HG03342 (cell line): Measurements from ENCODE around the gene NEURL1.

ENCODE experiments used
- ATAC-seq: cut with Tn5 transposase; IDR thresholded peaks from one replicate; pipeline ENCODE4 v1.9.1; 2021; ENCODE audit warnings: mild to moderate bottlenecking, moderate library complexity; ENCODE audit not compliant: unreplicated experiment

The NEURL1 gene

DNA sequence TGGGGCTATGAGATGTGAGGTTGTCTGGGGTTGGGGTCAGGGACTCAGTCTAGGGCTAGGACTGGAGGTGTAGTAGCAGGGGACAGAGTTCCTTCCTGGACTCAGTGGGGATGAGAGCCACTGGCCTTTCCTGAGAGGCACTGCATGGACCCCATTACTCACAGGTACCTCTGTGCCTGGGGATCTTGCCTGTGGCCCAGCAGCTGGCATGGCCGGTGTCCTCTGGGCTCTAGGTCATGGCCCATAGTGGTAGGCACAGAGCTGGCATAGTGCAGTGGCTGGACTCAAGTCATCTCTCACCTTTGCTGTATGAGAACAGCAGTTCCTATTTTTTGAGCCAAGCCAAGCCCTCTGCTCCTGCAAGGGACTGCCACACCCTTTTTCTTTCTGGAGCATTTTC is 51.9 kb downstream of the NEURL1 start:
- ATAC-seq: no peak

DNA sequence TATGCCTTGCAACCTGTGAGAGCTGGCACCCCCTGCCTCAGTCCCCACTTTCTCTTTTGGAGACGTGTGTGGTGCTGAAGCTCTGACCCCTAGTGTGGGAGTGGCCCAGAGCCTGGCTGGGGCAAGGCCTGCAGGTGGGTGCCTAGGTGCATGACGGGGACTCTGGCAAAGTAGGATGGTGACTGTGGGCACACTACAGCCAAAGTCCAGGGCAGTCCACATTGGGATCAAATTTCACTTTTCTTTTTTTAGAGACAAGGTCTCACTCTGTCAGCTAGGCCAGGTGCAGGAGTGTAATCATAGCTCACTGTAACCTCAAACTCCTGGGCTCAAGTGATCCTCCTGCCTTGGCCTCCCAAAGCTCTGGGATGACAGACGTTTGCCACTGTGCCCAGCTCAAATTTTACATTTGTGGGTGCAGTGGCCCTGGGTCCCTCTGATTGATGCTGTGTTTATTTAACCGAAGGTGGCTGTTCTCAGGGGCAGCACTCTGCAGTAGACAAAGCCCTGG is 52.3 kb downstream of the NEURL1 start:
- no peak for ATAC-seq

DNA sequence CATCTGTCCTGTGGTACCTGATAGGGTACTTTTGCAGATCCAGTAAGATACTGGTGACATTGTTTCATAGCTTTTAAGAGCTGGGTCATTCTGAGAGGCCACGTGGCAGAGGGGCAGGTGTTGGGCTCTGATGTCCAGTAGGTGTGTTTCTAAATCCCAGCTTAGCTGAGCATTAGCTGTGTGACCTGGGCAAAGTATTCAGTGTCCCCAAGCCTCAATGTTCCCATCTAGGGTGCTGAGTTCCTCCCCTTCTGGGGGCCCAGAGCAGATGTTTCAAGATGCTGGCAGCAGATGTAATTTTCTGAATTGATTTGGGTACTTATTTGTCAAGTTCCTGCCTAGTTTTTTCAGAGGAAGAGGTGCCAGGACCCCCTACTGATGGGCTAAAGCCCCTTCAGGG is 52.9 kb downstream of the NEURL1 start:
- no peak for ATAC-seq

DNA sequence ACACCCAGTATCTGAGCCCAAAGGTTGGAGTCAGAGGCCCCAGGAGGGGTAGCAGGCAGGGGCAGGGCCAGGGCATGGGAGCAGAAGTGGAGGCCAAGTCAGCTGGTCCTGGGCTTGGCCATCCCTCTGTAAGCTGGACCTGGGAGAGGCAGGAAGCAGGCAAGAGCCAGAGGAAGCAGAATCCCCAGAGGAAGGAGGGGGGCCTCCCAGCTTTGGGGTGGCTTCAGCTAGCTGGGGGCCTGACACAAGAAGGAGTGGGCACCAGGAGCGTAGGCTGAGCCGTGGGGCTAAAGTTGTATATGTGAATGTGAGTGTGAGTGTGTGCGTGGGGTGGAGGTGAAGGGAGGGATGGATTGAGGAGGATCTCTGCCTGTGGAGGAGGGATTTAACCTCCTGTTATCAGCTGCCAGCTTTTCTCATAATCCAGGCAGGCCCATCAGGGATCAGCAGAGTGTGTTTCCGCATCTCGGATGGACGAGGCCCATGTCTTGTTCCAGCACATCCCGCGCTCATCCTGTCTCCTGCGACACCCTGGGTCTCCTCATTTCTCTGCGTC is 54.0 kb downstream of the NEURL1 start:
- no peak for ATAC-seq

DNA sequence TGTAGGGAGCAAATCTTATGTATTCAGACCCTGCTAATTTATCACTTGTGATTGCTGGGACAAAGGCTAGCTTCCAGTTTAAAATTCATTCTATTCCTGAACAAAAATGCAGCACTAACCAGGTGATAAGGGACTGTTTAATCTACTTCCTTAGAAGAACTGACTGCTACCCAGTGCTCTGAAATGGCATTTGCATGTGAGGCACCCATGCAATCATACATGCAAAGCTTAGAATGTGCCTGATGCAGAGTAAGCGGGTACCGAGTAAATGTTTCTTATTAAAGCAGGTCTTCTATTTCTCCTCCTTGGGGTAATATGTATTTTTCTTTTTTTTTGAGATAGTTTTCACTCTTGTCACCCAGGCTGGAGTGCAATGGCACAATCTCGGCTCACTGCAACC is 54.5 kb downstream of the NEURL1 start:
- ATAC-seq: no peak

DNA sequence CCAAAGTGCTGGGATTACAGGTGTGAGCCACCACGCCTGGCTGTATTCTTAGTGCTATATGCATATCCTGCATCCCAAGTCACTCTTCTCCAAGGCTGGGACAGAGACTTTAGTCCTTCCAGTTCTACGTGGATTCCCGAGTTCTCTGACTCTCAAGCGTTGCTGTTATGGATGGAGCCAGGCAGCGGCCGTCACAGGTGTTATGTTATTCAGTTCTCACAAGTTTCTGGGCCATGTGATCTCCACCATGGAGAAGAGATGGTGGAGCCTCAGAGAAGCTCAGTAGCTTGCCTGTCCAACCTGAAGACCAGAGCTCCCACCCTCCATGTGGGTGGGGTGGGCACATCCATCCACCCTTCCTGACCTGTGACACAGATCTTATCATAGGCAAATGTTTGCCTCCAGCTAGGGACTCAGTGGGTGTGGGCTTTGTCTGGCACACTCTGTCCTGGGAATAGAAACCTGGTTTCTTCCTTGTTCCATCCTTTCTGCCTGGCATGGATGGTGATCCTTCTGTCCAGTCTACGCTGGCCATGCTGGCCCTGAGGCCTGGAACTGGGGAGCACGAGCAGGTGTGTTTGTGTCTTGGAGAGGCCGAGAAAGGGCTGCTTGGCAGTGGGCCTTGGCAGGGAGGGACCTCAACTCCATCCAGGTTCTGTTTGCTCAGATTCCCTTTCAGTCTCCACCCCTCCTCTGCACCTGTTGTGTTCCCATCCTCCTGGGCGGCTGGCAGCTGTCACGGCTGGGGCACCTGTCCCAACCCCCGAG is 55.3 kb downstream of the NEURL1 start:
- ATAC-seq: no peak

DNA sequence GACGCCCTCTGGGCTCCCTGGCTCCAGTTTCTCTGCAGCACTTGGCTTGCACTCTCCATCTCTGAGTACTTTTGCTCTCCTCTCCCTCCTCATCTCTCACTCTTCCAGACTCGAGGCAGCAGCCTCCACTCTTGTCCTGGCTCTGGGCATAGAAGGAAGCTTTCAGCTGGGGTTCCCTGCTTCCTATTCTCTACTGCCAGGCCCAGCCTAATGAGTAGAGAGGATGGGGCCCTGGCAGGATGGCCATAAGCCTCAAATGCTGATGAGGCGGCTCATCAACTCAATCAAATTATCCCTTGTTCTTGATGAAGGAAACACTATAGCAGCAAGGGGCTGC is 55.8 kb downstream of the NEURL1 start:
- no peak for ATAC-seq

DNA sequence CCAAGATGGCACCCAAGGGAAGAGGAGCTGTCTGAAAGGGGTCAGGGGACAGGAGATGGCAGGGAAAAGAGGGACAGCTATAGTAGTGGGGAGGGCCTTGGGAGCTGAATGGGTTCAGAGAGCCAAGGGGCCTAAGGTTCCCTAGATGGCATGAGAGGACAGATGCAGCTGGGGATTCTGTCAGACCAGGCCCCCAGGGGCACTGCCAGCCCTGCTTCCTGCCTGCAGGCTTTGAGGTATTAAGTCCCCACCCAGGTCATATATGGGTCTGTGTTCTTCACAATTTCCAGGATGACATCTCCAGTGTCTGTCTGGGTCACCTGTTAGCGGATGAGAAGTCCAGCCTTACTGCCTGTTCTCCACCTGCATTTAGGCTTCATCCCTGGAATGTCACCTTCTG is 56.7 kb downstream of the NEURL1 start:
- no peak for ATAC-seq

DNA sequence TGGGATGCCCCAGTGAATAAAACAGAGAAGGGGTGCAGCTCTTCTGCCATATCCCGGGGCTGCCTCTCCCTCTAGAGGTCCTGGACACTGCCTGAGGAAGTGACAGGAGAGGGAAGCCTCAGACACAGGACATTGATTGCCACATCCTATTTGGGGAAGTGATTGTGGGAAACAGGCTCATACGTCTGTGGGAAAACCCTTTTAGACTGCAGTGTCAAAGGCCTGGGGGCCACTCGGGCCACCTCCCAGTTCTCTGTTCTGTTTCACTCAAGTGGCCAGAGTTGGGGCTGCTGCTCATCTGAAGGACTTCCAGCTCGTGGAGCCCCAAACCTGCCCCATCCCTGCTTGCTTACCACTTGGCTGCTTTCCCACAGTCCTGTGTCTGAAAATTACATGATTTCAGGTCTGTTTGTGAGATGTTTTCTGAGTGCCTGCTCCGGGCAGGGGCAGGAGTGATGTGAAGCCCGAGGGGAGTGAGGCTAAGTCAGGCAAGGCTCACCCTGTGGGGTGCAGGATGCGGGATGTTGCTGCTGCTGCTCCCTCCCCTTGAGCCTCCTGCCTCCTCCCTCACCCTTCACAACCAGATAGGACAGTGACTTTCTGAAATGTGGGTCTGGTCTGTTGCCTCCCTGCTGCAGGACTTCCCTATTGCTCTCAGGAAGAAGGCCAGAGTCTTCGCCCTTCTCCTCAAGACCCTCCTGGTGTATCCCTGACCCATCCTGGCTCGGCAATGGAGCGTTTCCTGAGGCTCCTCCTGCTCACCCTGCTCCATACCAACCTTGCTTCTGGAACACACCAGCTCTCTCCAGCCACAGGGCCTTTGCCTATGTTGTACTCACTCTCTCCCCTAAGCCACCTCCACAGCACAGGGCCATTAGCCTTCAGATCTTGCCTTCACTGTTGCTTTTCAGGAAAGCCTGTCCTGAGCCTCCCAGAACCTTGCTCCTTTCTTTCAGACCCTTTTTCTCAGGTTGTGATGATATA is 58.4 kb downstream of the NEURL1 start:
- no peak for ATAC-seq

DNA sequence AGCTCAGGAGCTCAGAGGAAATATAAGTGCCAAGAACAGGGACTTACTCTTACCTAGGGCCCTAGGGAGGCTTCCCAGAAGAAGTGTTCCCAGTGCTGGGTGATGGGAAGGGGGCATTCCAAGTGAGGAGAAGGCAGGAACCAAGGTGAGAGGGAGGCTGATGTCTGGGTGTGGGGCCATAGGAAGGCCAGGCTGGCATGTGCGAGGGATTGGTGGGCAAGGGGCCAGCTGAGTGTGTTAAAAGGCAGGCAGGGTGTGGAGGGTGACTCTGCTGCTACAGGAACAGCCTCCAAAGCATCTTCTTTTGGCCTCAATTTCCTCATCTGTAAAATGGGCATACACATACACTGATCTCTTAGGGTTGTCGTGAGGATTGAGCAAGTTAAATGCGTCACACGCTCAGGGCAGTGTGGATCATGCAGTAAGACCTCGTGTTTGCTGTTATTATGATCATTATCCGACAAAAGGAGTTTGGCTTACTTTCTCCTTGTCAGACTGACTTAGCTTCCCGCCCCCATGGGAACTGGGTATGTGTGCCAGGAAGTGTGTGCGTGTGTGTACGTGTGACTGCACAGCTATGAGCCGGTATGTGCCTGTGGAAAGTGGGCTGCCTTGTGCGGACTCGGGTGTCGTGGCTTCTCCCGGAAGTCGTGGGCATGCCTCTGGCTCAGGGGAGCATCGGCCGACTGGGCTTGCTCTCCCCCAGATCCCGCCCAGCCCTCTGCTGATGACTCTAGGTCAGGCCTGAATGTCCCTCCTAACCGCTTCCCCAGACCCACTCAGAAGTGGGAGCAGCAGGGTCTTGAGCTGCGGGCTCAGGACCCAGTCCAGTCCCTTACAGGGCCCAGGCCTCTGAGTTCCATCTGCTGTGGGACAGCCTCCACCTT is 59.6 kb downstream of the NEURL1 start:
- ATAC-seq: no peak

DNA sequence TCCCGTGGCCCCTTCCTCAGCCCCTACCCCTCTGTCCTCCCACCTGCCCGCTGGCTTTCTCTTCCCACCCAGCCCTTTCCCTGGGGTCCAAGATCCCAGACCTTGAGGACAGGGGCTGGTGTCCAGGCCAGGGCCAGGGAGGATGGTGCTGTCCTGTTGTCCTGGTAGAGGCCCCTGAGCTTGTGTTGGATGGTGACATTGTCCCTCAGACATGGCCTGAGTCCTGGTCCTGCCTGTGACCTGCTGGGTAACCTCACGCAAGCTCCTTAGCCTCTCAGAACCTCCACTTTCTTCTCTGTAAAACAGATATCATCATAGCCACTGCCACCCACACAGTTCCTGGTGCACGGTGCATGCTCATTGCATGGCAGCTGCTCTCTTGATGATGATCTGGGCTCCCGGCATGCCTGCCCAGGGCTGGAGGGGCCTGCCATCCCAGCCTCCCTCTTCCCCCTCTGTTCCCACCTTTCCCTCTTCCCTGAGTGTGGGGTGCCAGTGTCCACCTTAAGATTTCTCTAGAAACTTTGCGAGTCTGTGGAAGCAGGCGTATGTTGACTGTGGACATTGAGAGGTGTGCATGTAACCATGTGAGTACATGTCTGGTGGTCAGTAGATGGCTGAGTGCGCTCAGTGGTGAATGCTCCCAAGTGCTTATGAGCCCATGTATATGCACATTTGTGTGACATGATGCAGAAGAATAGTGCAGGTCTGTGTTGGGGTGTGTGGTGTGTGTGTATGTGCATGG is 60.4 kb downstream of the NEURL1 start:
- ATAC-seq: no peak

DNA sequence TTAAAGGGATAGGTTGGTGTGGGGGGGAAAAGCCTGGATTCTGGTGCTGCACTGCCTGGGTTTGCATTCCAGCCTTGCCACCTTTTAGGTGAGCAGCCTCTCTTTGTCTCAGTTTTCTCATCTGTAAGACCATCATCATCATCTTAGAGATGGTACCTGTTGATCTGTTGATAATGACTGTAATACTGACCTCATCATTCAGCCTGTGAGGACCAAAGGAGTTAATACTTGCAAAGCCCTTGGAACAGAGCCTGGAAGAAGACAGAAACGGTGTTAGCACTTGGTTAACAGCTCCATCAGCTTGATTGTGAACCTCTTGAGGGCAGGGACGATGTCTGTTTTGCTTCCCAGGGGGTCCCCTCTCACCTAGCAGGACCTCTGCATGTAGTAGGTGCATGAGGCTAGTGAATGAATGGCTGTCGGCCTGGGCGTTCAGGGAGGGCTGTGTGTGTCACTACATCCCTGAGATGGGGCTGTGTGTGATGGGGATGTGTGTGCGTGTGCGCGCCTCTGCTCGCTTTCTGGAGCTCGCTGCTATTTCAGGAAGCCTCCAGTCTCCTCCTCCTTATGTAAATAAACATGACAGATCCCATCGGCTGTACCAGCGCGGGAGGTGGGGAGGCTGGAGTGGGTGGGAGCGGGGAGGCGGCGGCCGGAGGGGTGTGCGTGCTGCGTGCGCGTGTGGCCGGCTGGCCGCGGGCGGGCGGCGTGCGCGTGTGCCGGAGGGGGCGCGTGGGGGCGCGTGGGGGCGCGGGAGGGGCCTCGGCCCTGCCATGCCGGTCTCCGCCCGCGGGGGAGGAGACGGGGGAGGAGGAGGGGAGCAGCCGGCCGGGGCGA is 61.2 kb downstream of the NEURL1 start:
- no peak for ATAC-seq

DNA sequence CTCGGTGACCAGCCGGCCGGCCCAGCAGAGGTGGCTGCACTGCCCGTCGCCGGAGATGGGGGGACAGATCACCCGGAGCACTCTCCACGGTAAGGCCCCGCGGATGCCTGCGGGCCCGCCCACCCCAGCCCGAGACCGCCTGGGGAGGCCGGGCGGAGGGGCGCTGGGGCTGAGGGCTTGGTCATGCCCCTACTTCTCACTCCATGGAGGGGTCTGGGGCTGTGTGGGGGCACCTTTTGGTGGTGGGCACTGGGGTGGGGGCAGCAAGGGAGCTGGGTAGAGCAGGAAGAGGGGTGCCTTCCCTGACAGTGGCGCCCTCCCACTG is 61.8 kb downstream of the NEURL1 start:
- no peak for ATAC-seq

DNA sequence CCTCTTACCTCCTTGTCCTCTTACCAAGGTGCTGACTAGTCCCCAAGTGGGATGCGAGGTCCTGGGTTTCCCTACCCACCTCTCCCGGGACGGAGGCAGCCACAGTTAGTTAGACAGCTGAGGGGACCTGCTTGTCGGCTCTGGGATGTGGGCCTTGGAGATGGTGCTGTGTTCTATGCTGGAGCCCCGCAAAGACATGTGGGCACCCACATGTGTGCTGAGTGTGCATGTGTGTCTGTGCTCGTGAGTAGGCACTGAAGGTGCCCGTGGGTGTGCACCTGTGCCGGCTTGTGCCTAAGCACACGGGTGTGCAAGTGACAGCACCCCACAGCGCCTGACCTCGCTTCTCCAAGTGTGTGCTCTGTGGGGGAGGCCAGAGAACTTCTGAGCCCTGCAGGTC is 62.2 kb downstream of the NEURL1 start:
- no peak for ATAC-seq

DNA sequence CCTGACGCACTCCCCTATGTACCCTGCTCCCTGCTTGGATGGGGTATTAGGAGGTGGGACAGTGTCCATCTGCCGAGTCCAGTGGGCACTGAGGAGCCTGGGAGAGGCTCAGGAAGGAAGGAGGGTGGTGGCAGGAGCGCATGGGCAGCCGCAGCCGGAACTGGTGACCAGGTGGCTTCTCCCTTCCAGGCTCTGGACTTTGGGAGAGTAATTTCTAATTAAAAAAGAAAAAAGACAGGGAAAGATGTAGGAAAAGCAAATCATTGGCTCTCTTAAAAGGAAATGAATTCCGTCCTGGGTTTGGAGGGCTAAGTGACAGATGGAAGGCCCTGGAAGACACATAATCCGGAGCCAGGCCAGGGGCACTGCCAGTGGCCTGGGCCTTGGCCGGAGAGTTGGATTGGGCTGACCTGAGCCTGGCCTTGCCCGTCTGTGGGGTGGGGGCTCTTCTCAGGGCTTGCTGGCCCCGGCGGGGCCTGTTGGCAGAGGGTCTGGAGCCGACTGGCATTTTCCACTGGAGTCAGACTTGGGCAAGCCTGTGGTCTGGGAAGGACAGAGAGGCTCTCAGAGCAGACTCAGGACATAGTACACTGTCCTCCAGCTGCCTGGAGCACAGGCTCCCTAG is 63.0 kb downstream of the NEURL1 start:
- no peak for ATAC-seq

DNA sequence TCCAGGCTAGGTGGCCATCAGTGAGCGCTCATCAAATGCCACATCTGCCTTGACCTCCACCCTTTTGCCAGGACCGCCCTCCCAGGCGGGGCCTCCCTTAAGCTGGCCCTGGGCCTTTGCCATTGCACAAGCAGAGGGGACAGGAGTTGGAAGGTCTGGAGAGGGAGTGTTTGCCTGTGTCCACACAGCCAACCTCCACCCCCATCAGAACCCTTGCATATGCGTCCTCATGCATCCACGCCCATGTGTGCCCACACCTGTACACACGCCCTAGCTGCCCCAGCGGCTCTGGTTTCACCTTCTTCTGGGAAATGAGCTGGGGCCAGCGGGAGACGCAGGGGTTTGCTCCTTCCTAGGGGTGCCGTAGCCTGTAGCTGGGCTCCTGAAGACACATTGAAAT is 64.0 kb downstream of the NEURL1 start:
- ATAC-seq: no peak

DNA sequence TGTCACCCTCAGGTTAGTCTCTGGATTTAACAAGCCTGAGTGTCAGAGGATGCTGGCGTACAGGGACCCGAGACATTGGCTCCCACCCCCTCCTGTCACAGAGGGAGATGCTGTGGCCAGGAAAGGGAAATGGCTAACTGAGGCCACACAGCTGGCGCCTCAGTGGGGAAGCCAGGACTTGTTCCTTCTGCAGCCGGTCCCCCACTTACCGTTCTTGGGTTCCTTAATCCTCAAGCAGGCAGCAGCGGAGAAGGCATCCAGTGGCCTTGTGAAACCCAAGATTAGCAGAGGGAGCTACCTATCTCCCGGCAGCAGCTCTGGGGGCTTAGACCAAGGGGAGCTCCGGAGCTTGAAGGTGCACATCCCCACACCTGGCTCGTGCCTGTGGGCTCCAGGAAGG is 65.4 kb downstream of the NEURL1 start:
- ATAC-seq: no peak

DNA sequence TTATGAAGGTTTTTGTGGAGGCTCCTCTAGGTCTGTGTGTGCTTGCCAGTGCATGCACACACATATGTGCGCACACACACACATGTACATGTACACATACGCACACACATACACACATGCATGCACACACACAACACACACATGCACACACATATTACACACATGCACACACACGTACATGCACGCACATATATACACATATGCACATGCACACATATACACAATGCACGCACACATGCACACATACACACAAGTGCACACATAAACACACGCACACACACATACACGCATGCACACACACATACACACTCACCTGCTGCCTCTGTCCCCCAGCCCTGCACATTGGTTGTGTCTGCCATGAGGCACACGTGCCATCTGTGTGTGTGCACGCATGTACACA is 66.3 kb downstream of the NEURL1 start:
- no peak for ATAC-seq

DNA sequence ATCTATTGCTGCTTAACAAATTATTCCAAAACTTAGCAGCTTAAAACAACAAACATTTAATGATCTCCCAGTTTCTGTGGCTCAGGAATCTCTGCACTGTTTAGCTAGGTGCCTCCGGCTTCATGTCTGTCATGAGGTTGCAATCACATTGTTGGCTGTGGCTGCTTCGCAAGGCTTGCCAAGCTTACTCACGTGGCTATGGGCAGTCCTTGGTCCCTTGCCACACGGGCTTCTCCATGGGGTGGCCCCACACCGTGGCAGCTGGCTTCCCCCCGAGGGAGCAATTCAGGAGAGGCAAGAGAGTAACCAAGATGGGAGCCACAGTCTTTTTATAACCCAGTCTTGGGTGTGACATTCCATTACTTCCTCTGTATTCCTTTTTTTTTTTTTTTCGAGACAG is 67.4 kb downstream of the NEURL1 start:
- no peak for ATAC-seq
